Ishikawa (cell line): Measurements from ENCODE around the gene EEF1AKMT3.

ENCODE experiments used
- FOXM1 ChIP-seq: IDR thresholded peaks from 2 replicates; pipeline ENCODE4 v1.6.1; 2012; ENCODE audit warnings: low read depth, borderline replicate concordance
- MAX ChIP-seq: IDR thresholded peaks from 2 replicates; pipeline ENCODE4 v1.6.1; 2012
- NFIC ChIP-seq: IDR thresholded peaks from 2 replicates; pipeline ENCODE4 v1.6.1; 2012
- RAD21 ChIP-seq: IDR thresholded peaks from 2 replicates; pipeline ENCODE4 v1.6.1; 2012; ENCODE audit warnings: low read depth
- REST ChIP-seq: IDR thresholded peaks from 2 replicates; pipeline ENCODE4 v1.6.1; 2012; ENCODE audit warnings: low read depth, mild to moderate bottlenecking
- TAF1 ChIP-seq: IDR thresholded peaks from 2 replicates; pipeline ENCODE4 v1.6.1; 2012; ENCODE audit warnings: low read depth, mild to moderate bottlenecking

- TF ChIP-seq RAD21 (no peak), MAX (no peak), REST (no peak), TAF1 (no peak), FOXM1 (no peak), NFIC (no peak)
Observed at GRCh38 chr12:57809425-57809824, 37.0 kb downstream of the EEF1AKMT3 start.
